Esophagus muscularis mucosa (tissue), 4 donors: ENCODE results near the gene FOXD1. TPM values are rescaled to one million over a fixed set of nuclear protein-coding genes. Genes with fewer than 3 reads are reported as not detected.

ENCODE experiments used
- DNase-seq: peaks from one replicate; pipeline ENCODE4 v3.0.0-alpha.2; 2017; ENCODE audit errors: extremely low spot score
- H3K27ac ChIP-seq, 4 donors: fragments of 200-600 bp; sonication (generic); replicated peaks in 1 of 4; 1 replicate in 3 of 4; 2 replicates in 1 of 4; pipeline ENCODE4 v1.5.1; 2016 to 2019; ENCODE audit warnings: mild to moderate bottlenecking in 1 of 4
- H3K27me3 ChIP-seq, 4 donors: fragments of 200-600 bp; sonication (generic); one replicate each; pipeline versions ENCODE4 v1.5.1 to v1.6.0; 2016 to 2019
- H3K36me3 ChIP-seq, 4 donors: fragments of 200-600 bp; sonication (generic); one replicate each; pipeline ENCODE4 v1.5.1; 2016 to 2019
- H3K4me1 ChIP-seq, 4 donors: fragments of 200-600 bp; sonication (generic); one replicate each; pipeline ENCODE4 v1.5.1; 2016 to 2019
- H3K4me3 ChIP-seq, 4 donors: fragments of 200-600 bp; sonication (generic); 1 replicate in 2 of 4; 2 replicates in 2 of 4; pipeline ENCODE4 v1.5.1; 2016 to 2019; ENCODE audit warnings: mild to moderate bottlenecking in 4 of 4, moderate library complexity in 1 of 4
- H3K9me3 ChIP-seq, 4 donors: fragments of 200-600 bp; sonication (generic); 1 replicate in 3 of 4; 2 replicates in 1 of 4; pipeline ENCODE4 v1.5.1; 2016 to 2019
- CTCF ChIP-seq, 3 experiments: fragments of 200-600 bp in 2 of 3; fragments of 450-650 bp in 1 of 3; sonication (generic) in 2 of 3; IDR thresholded peaks; one replicate each; pipeline ENCODE4 v1.5.1; 2017 to 2019; ENCODE audit warnings: antibody characterized with exemption in 3 of 3, mild to moderate bottlenecking in 2 of 3, moderate library complexity in 1 of 3
- EP300 ChIP-seq: sonication (generic); formaldehyde crosslinking; IDR thresholded peaks from one replicate; pipeline ENCODE4 v1.6.1; 2017; ENCODE audit warnings: antibody characterized with exemption
- POLR2A ChIP-seq: fragments of 450-650 bp; IDR thresholded peaks from one replicate; pipeline ENCODE4 v1.6.1; 2017; ENCODE audit warnings: antibody characterized with exemption, moderate library complexity, mild to moderate bottlenecking, low read depth
- POLR2AphosphoS5 ChIP-seq, 2 donors: sonication (generic); formaldehyde crosslinking; IDR thresholded peaks; one replicate each; pipeline ENCODE4 v1.6.1; 2017; ENCODE audit warnings: antibody characterized with exemption in 2 of 2
- WGBS: methylation state at CpG from one replicate; pipeline ENCODE4 v1.1.5; 2018; 5-methylcytosine and 5-hydroxymethylcytosine counted together
- intact Hi-C: fragments of 100-400 bp; cut with DNase I; formaldehyde crosslinking; loops from one replicate; pipeline ENCODE4 v1.15.1; 2023
- total RNA-seq, 4 donors: library from RNA; depleted of rRNA; stranded (reverse); fragments of >200 nt; gene quantifications; one replicate each; pipeline versions ENCODE4 v1.1.0 to v1.2.1, GENCODE V29; 2016

The FOXD1 gene
- total RNA-seq, 4 donors from 2014 or later = 5.0 to 23.4 (median 13.6) TPM

GRCh38 chr5:73454379-73455036, 5.9 kb upstream of the FOXD1 start:
- WGBS = 49% methylated on average over 6 of the region's 6 CpGs
- no peak overlapping the region for H3K27ac ChIP-seq
- intact Hi-C loops = loop anchor here (5.0 kb wide), 2 partner anchors 157 to 372 kb away; no protein-coding TSS in a partner anchor
- H3K27me3 ChIP-seq = peaks cover 4 to 62% (median 30%) of the 10 kb centered on the region in 4 donors
- no peak overlapping the region for H3K4me3 ChIP-seq
- TF ChIP-seq CTCF (IDR thresholded peaks at IDR 0.05) (peak; percentile 53 to 76 (median 55)), POLR2AphosphoS5 (IDR thresholded peaks at IDR 0.05) (no peak)
- DNase-seq = peak; percentile 83
- H3K36me3 ChIP-seq = no peaks in the 10 kb centered on the region
- no peaks in the 10 kb centered on the region for H3K9me3 ChIP-seq
- peaks cover 10 to 17% (median 13%) of the 10 kb centered on the region in 4 donors for H3K4me1 ChIP-seq

GRCh38 chr5:73452215-73452614, 3.6 kb upstream of the FOXD1 start:
- Histone ChIP-seq H3K27ac (no peak overlapping the region), H3K9me3 (no peaks in the 10 kb centered on the region), H3K36me3 (no peaks in the 10 kb centered on the region), H3K27me3 (peaks cover 4 to 73% (median 40%) of the 10 kb centered on the region in 4 donors), H3K4me3 (no peak overlapping the region), H3K4me1 (peaks cover 16 to 30% (median 26%) of the 10 kb centered on the region in 4 donors)
- WGBS = 74% methylated on average over 6 of the region's 6 CpGs
- TF ChIP-seq POLR2AphosphoS5 (IDR thresholded peaks at IDR 0.05) = no peak
- TF ChIP-seq CTCF (IDR thresholded peaks at IDR 0.05) = no peak
- TF ChIP-seq EP300 = no peak
- no peak for TF ChIP-seq POLR2A
- intact Hi-C loops = loop anchor here (5.0 kb wide), 2 partner anchors 155 to 370 kb away; no protein-coding TSS in a partner anchor
- DNase-seq = peak; percentile 26

DNA sequence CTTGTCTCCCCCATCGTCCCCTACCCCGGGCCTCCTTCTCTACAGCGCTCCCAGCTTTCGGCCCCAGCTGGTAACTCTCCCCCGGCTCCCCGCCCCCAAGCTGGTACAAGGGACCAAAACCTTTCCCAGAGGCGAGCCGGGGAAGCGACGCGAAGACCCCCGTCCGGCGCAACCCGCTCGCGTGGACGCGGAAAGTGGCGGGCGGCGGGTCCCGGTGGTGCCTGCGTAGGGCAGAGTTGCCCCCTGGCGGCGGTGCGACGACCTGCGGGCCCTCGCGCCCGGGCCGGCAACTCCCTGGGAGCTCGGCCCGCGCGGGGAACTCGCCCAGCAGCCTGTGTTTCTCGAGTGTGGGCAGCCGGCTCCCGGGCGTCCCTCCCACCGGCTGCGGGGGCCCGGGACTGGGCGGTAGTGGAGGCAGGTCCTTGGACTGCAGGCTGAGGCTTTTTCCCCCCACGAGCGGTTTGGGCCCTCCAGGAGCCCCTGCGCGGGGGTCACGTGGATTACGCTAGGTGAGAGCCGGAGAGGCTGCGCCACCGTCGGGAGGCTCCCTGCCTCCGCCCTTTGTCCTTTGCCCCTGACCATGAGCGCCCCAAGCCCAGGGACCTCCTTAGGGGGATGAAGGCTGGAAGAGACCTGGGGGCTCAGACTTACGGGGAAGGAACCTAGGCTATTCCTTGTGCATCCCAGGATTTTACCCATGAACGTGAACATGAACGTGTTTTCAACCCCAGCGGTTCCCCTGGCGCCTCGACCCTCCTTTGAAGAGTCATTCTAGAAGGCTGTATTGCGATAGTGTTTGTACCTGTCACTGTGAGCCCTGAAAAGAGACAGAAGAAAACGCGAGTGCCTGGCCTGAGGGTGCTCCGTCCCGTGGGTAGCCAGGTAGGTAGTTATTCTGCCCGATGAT, 2.9 kb upstream of the FOXD1 start:
- TF ChIP-seq POLR2AphosphoS5 (IDR thresholded peaks at IDR 0.05) (peak in 1 of 2 donors; percentile 43), CTCF (IDR thresholded peaks at IDR 0.05) (peak; percentile 88 to 97 (median 95)), POLR2A (no peak), EP300 (no peak)
- Histone ChIP-seq H3K4me3 (peak overlapping the region; percentile 40 to 54 (median 42)), H3K9me3 (no peaks in the 10 kb centered on the region), H3K4me1 (peaks cover 16 to 34% (median 28%) of the 10 kb centered on the region in 4 donors), H3K36me3 (no peaks in the 10 kb centered on the region), H3K27me3 (peaks cover 4 to 70% (median 42%) of the 10 kb centered on the region in 4 donors), H3K27ac (no peak overlapping the region)
- 17% methylated on average over 31 of the region's 70 CpGs for WGBS
- intact Hi-C loops = loop anchor here (1.0 to 5.0 kb wide), 3 partner anchors 154 to 369 kb away; no protein-coding TSS in a partner anchor
- no peak for DNase-seq

- 12% methylated on average over 27 of the region's 27 CpGs for WGBS
- H3K36me3 ChIP-seq = no peaks in the 10 kb centered on the region
- intact Hi-C loops = loop anchor here (1.0 to 5.0 kb wide), 3 partner anchors 153 to 368 kb away; no protein-coding TSS in a partner anchor
- H3K4me3 ChIP-seq = peak overlapping the region; percentile 40 to 54 (median 42)
- H3K9me3 ChIP-seq = no peaks in the 10 kb centered on the region
- H3K4me1 ChIP-seq = peaks cover 16 to 36% (median 33%) of the 10 kb centered on the region in 4 donors
- DNase-seq = no peak
- H3K27me3 ChIP-seq = peaks cover 4 to 72% (median 42%) of the 10 kb centered on the region in 4 donors
- TF ChIP-seq POLR2AphosphoS5 (IDR thresholded peaks at IDR 0.05) = peak in 1 of 2 donors; percentile 18
- TF ChIP-seq CTCF (IDR thresholded peaks at IDR 0.05) = no peak
- no peak overlapping the region for H3K27ac ChIP-seq
These were observed 2.2 kb upstream of the FOXD1 start for GRCh38 chr5:73450672-73451223.
